ENCODE data around the gene IL17D.

- TF ChIP-seq ARNTL (CRISPR knock-in tag; IDR thresholded peaks at IDR 0.05; ENCODE audit: borderline replicate concordance, low read depth): no peak
- no peak for TF ChIP-seq PATZ1 (CRISPR knock-in tag; IDR thresholded peaks at IDR 0.05; ENCODE audit: borderline replicate concordance)
- TF ChIP-seq SNAI2 (CRISPR knock-in tag; IDR thresholded peaks at IDR 0.05): no peak
- TF ChIP-seq TOX (CRISPR knock-in tag; IDR thresholded peaks at IDR 0.05; ENCODE audit: borderline replicate concordance): no peak
- no peak for TF ChIP-seq ZNF8 (CRISPR knock-in tag; IDR thresholded peaks at IDR 0.05)
- no peak for TF ChIP-seq BACH2 (CRISPR knock-in tag; IDR thresholded peaks at IDR 0.05; ENCODE audit: borderline replicate concordance)
- TF ChIP-seq ZFP3 (CRISPR knock-in tag; IDR thresholded peaks at IDR 0.05): no peak
- no peak for TF ChIP-seq PPARA (CRISPR knock-in tag; IDR thresholded peaks at IDR 0.05; ENCODE audit: borderline replicate concordance)
These were observed 6.3 kb downstream of the IL17D start for GRCh38 chr13:20709782-20710181.
